NCI-H1417 treated with DMSO at 0.1 percent for 48 hours (cell line): ENCODE measurements around the gene ALOX5.

ENCODE experiments used
- DNase-seq: peaks from one replicate; lab custom pipeline; 2025; lab: John Stamatoyannopoulos, UW

The ALOX5 gene

GRCh38 chr10:45424668-45425404 lies 50.8 kb downstream of the ALOX5 start:
- no peak for DNase-seq

- DNase-seq: no peak
These were observed 51.9 kb downstream of the ALOX5 start for GRCh38 chr10:45425621-45426563.

DNA sequence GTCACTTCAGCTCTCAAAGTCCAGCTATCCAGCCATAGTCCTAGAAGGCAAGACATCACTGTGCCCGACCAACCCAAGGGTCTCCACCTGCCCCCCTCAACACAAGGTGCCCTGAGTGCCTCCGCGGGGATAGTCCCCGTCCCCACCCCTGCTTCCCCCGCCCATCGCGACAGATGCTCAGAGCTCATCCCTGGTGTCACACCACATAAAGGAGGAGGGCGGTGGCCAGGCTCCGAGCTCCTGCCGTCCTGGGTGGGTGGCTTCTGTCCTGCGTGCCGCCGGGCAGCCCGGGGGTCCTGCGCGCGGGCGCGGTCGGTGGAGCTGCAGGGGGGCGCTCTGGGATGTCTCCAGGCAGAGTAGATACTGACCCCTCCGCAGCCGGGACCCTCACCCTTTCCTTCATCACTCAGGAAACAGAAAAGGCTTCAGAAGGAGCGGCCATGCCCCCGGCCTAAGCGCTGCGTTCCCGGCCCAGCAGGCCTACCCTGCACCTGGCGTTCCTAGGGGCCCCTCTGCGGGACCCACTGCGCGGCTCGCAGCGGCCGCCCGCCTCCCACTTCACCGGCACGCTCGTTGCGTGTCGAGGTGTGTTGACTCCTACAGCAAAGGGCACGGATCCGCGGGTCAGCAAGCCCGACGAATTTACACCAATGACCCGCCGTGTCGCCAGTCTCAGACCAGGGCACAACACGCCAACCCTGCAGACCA lies 53.4 kb downstream of the ALOX5 start:
- no peak for DNase-seq

- no peak for DNase-seq
These were observed 54.0 kb downstream of the ALOX5 start for GRCh38 chr10:45427970-45428366.

- no peak for DNase-seq
These were observed 54.8 kb downstream of the ALOX5 start for GRCh38 chr10:45428611-45429510.

DNA sequence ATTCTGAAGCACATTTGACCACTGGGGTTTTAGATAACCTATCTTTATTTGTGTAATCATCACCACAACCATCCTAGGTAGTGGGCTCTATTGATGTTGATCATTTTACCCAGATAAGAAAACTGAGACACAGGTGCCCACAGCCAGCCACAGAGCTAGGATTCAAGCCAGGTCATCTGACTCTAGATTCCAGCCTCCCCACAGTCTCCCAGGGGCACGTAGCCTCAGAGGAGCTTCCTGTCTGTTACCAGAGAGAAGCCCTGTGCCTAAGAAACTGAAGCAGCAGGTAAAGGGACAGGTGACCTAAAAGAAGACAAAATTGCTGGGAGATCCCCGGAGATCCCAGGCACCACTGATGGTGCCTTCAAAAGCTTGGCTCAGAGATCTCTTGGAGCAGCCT lies 55.8 kb downstream of the ALOX5 start:
- no peak for DNase-seq

- DNase-seq: no peak
These were observed 58.1 kb downstream of the ALOX5 start for GRCh38 chr10:45432113-45432512.

DNA sequence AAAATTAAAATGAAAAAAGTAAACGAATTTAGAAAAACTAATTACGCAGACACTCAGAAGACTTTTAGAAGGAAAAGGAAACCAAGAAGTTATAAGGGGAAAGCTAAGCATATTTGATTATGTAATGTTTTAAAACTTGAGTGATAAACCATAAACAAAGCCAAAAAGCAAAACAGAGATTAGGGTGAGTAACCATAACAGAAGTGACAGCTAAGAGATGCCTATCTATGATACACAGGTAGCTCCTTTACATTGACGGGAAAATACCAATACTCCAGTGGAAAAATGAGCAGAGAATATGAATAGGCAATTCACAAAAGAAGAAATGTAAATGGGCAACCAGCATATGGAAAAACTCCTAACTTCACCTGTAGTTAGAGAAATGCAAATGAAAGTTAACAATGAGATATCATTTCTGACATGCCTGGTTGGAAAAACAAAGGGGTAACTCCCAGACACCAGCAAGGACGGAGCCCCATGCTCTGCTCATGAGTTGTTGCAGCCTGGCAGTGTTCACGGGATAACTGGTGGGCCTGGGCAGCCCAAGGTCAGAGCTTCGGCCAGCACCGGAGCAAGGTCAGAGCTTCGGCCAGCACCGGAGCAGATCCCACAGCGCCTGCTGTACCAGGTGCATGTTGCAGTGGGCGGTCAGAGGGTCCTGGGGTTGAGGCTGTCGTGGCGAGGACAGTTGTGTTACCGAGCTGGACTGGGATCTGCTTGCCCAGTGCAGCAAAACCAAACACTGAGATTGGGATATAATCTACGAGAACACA lies 58.9 kb downstream of the ALOX5 start:
- DNase-seq: no peak

DNA sequence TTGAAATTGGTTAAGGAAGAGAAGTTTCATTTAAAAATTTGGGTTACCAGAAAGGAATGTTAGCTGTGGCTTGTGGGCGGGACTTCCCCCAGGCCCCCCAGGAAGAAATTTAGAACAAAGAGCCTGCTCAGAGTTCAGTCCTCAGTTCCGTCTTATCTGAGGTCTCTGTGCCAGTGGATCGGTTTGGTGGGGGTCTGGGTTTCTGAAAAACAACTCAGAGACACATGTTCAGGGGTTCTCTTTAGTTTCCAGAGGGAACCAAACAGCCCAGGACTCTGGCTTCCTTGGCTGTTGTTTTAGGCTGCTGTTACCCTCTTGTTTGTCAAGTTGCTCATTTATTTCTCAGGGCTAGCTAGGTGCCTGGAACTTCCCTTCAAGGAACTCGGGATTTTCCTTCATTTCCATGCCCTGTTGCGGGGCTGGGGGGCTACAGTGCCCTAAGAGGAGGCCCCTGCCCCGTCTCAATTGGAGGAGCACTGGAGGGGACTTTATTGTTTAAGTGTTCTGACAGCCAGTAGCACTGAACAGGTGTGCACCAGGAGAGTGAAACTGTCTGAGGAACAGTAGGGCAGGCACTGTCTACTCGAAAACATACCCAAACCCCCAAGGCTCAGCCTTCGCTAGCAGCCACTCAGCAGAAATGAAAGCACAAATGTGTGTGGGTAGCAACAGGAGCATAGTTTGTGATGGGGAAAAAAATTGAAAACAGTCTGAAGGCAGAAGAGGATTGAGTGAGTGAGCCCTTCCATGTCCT lies 59.9 kb downstream of the ALOX5 start:
- no peak for DNase-seq

DNA sequence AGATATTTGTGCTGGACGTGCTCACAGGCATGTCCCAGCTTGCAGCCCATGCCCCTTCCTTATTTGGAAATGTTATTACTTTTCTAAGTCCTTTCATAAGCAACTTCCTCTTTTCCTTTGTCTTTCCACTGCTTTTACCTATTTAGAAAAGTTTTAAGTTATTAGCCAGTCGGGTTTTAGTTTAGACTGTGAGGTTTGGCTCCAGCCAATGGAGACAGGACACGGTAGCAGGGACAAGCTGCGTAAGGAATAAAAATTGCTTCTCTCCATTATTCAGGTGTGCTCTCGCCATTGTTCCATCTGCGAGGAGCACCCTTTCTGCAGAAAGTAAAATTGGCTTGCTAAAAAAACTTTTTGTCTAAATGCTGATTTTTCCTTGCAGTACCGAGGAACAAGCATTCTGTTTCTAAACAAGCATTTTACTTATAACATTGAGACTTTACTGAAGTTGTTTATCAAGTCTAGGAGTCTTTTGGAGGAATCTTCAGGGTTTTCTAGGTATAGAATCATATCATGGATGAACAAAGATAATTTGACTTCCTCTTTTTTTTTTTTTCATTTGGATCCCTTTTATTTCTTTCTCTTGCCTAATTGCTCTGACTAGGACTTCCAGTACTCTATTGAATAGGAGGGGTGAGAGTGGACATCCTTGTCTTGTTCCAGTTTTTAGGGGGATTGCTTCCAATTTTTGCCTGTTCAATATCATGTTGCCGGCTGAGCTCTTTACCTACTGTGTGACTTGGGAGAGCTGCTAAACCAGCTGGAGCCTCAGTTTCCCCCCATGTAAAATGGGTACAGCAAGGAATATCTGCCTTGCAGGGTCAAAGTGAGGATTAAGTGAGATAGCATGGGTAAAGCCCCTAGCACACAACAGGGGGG lies 63.8 kb downstream of the ALOX5 start:
- DNase-seq: no peak

GRCh38 chr10:45438466-45439090 lies 64.6 kb downstream of the ALOX5 start:
- no peak for DNase-seq

DNA sequence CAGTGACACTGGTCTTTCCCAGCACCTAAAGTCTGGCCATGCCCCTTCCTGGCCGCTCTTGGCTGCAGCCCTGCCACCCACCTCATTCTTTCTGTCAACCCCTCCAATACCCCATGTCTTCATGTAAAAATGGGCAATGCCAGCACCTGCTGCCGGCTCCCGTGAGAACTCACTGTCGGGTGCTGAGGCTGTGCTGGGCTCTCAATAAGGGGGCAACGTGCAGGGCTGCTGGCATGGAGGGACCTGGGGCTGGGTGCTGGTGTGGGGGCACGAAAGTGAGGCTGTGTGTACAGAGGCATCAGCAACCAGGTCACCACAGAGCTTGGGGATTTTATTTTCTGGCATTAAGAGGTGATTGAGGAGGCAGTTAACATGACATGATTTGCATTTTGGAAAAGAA lies 65.3 kb downstream of the ALOX5 start:
- no peak for DNase-seq

DNA sequence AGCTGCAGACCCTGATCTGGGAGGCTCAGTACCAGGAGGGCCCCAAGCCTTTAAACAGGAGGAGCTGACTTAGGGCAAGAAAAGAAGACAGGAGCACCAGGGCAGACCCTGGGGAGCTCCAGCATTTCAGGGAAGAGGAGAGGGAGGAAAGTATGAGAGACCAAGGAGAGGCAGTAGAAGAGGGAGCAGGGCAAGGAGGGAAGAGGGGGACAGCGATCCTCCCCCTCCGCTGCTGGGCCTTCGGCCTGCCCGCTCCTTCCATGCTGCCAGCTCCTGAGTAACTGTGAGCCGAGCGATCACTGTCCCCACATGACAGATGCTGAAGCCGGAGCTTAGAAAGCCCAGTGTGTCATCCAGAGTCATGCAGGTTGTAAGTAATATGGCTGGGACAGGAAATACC lies 65.9 kb downstream of the ALOX5 start:
- DNase-seq: no peak

GRCh38 chr10:45440511-45441062 lies 66.6 kb downstream of the ALOX5 start:
- no peak for DNase-seq

- no peak for DNase-seq
These were observed 67.5 kb downstream of the ALOX5 start for GRCh38 chr10:45441239-45442190.

DNA sequence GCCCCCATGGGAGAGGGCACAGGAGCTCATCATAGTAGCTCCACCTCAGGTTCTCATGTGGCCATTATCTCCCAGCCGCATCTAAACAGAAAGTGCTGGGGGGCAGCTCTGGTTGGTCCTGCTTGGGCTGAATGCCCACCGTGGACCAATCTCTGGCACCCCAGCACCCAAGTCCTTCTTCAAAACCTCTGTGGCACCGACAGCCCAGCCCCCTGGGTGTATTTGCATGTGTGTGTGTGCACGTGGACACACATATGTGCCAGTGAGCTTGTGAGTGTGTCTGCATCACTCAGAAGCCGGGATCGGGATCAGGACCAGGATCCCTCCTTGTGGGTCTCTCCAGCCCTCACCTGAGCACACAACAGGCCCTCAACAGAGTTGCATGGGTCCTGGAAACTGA lies 68.2 kb downstream of the ALOX5 start:
- DNase-seq: no peak

DNA sequence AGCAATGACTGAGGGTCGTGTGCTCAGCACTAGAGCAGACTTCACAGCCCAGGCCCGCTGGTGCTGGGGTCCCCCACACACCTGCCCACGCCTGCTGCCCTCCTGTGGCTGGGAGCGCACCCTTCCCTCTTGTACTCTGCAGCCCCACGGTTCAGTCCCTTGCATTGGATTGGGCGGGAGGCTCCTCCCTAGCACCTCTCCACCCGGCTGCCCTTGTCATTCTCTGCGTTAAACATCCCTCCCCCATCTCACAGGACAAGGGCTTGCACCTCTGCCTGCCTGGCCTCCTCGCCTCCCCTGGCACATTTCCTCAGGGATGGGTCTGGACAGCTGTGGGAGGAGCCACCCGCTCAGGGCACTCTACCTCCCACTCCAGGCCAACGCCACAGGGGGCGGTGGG lies 68.6 kb downstream of the ALOX5 start:
- DNase-seq: no peak
